ENCODE results near the gene TPSD1.

Gene TPSD1

DNA sequence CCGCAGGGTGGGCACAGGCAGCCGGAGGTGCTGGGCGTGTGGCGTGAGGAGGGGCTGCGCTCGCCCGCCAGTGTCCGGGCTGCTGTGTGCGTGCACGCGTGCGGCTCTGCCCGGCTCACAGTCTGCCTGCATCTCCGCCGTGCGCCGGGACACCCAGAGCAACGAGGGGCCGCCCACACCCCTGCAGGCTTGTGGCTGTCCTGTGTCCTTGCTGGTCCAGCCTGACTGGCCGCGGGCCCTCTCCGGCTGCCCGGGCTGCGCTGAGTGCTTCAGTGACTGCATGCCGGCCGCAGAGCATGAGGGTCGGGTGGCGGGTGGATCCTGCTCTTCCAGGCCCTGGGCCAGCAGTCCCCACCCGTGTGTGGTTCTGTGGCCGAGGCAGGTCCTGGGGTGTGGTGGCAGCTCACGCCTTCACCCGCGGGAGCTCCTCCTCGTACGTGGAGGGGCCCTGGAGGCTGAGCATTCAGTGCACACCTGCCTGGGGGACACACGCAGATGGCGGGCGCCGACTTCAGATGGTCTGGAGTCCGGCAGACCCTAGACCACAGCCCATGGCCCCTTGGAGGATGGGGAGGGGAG lies 43.2 kb upstream of the TPSD1 start:
- no peak for TF ChIP-seq CTCF (IDR thresholded peaks at IDR 0.05; ENCODE audit: borderline replicate concordance, insufficient read depth, low read depth, low read length)
- no peak overlapping the region for H3K4me3 ChIP-seq (ENCODE audit: low read depth, low read length)

DNA sequence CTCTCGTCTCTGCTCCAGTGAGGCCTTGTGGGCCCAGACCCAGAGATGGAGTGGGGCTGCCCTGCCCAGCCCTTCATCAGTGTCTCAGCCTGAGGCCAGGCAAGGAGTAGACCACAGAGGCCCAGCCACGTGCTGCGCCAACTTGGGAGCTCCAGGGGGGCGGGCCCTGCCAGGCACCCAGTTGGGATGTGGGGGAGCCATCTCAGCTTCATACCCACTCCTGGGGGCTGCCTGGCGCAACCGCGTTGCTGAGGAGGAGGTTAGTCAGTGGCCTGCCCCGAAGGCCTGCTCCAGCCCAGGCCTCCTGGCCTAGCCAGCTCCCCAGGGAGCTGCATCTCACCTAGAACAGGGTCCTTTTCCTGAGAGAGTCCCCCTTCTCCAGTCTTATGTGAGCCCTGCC lies 42.6 kb upstream of the TPSD1 start:
- TF ChIP-seq CTCF (IDR thresholded peaks at IDR 0.05; ENCODE audit: borderline replicate concordance, insufficient read depth, low read depth, low read length) = no peak
- no peak overlapping the region for H3K4me3 ChIP-seq (ENCODE audit: low read depth, low read length)

DNA sequence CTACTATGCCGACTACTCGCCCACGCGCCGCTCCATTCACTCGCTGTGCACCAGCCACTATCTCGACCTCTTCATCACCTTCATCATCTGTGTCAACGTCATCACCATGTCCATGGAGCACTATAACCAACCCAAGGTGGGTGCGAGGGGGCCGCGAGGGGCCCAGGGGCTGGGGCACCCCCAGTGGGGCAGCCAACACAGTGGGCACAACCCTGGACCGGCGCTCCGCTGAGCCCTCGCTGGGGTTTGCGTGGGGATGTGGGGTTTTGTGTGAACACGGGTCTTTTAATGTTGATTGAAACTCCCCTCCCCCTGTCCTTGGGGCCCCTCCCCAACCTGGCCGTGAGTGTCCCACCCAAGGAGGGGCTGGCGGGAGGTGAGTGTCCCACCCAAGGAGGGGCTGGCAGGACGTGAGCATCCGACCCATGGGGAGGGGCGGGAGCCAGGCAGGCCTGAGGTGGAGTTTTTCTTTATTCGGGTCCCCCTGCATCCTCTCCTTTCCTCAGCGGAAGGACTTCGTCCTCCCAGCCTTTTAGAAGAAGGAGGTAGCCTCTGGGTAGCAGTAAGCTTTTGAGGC lies 42.0 kb upstream of the TPSD1 start:
- TF ChIP-seq CTCF (IDR thresholded peaks at IDR 0.05; ENCODE audit: borderline replicate concordance, insufficient read depth, low read depth, low read length) = no peak

GRCh38 chr16:1214719-1215118 lies 41.1 kb upstream of the TPSD1 start:
- no peak for TF ChIP-seq CTCF (IDR thresholded peaks at IDR 0.05; ENCODE audit: borderline replicate concordance, insufficient read depth, low read depth, low read length)
- H3K4me3 ChIP-seq (ENCODE audit: low read depth, low read length) = no peak overlapping the region

More for the DNA sequence above, 42.0 kb upstream of the TPSD1 start:
- no peak overlapping the region for H3K4me3 ChIP-seq (ENCODE audit: low read depth, low read length)

GRCh38 chr16:1215574-1216295 lies 40.1 kb upstream of the TPSD1 start:
- no peak for TF ChIP-seq CTCF (IDR thresholded peaks at IDR 0.05; ENCODE audit: borderline replicate concordance, insufficient read depth, low read depth, low read length)
- H3K4me3 ChIP-seq (ENCODE audit: low read depth, low read length) = no peak overlapping the region

GRCh38 chr16:1216296-1216619 lies 39.6 kb upstream of the TPSD1 start:
- TF ChIP-seq CTCF (IDR thresholded peaks at IDR 0.05; ENCODE audit: borderline replicate concordance, insufficient read depth, low read depth, low read length) = no peak
- H3K4me3 ChIP-seq (ENCODE audit: low read depth, low read length) = no peak overlapping the region

Data from GM12875 (cell line).